Ramos (cell line): ENCODE data around the gene ZNF446.
"Not testable (repeated sequence)": the region's sequence is repeated elsewhere in the genome, so short reads cannot be mapped to it uniquely, and the experiment has no call there.

Source experiments
- in situ Hi-C: fragments of 300-500 bp; cut with MboI; formaldehyde crosslinking; loops from one replicate; pipeline ENCODE4 v1.14.3; 2022; ENCODE audit warnings: low sequenced_read_pairs; ENCODE audit not compliant: unreplicated experiment

The ZNF446 gene

DNA sequence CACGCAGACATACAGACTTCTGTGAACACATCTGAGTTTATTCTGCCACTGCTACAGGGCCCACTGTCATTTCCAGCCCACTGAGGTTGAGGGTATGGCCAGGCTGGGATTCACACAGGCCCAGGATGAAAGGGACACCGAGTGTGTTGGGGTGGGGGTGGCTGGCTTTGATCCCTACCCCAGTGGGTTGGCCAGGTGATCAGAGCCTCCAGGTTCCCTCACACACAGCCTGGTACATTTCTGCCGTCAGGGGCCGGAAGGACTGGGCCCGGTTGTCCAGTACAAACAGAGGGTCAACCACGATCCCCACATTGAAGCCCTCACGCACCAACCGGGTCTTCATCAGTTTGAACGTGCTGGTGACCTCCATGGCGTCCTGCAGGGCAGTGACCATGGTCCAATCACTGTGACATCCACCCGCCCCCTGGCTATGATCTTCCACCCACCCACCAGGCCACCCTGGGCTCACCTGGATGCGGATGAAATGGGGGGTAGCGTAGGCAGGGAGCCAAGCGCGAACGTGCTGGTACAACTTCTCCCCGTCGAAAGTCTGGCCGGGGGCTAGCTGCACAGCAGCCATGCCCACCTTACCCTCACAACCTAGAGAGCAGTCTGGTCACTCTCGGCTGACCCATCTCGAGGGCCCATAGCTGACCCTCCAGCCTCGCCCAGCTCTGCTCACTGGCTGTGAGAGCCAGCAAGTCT is 22.3 kb downstream of the ZNF446 start:
- in situ Hi-C loops = no loop called here

DNA sequence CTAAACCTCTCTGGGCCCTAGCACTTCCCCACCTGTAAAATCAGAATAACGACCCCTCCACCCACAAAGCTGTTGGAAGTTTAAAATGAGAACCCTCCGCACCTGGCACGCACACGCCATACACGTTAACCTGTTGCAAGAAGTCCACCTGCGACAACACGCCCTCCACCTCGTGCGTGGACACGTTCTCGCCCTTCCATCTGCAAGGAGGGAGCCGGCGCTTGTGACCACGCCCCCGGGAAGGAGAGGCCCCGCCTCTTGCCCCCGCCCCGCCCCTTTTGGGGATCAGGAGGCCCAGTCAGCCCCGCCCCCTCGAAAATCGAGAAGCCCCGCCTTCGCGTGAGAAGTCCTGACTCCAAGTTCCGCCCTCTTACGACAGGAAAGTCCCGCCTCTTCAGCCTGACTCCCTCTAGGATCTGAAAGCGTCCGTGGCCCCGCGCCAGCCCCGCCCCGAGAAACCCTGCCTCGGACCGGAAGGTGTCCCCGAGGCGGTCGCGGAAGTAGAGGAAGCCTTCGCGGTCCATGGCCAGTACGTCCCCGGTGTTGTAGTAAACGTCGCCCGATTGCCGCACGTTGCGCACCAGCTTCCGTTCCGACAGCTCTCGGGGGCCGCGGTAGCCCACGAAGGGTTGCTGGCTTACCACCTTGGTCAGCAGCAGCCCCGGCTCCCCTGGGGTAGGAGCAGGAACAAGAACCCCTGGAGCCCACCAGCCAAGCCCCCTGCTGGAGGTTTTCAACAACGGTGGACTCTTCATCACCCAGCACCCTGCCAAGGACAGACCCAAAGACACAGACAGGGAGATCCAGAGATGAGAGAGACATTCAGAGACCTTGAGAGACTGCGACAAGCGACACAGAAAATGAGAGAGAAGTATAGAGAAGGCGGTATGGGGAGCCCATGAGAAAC is 23.1 kb downstream of the ZNF446 start:
- in situ Hi-C loops = no loop called here

DNA sequence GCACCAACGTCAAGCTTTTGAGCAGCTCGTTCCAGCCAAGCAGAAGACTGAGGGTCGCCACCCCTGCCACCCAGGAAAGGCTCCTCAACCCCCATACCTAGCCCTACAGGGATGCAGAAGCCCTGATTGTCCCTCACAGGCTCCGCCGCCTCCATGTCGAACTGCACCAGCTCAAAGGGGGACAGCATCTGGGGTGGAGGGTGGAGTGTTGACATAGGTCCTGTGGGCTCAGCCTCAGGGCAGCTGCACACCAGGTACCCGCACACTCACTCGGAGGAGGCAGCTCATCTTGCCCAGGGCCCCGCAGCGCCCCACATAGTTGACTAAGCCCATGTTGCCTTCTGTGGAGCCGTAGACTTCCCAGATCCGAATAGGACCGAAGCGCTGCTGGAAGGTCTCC is 24.1 kb downstream of the ZNF446 start:
- in situ Hi-C loops = no loop called here

DNA sequence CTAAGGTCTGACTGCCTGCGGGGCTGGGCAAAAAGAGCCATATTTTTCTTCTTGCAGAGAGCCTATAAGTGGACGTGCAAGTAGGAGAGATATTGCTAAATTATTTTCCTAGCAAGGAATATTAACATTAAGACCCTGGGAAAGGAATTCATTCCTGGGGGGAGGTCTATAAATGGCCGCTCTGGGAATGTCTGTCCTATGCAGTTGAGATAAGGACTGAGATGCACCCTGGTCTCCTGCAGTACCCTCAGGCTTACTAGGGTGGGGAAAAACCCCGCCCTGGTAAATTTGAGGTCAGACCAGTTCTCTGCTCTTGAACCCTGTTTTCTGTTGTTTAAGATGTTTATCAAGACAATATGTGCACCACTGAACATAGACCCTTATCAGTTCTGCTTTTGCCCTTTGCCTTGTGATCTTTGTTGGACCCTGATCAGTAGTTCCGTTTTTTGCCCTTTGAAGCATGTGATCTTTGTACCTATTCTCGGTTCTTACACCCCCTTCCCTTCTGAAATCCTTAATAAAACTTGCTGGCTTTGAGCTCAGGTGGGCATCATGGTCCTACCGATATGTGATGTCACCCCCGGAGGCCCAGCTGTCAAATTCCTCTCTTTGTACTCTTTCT is 31.6 kb downstream of the ZNF446 start:
- in situ Hi-C loops = not testable (repeated sequence)

DNA sequence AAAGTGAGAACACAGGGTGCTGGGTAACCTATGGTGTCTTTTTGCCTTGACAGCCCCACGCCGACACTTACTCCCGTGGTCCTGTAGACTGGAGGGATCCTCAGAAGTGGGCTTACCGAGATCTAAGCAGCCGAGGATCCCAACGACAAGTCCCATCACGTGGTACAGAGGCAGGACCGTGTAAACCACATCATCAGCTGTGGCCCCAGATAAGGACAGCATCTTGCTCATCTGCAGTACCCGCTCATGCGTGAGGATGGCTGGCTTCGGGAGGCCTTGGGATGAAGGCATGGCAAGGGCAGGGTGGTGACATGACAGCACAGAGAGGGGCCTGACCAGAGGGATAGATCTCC is 33.6 kb downstream of the ZNF446 start:
- in situ Hi-C loops = no loop called here

DNA sequence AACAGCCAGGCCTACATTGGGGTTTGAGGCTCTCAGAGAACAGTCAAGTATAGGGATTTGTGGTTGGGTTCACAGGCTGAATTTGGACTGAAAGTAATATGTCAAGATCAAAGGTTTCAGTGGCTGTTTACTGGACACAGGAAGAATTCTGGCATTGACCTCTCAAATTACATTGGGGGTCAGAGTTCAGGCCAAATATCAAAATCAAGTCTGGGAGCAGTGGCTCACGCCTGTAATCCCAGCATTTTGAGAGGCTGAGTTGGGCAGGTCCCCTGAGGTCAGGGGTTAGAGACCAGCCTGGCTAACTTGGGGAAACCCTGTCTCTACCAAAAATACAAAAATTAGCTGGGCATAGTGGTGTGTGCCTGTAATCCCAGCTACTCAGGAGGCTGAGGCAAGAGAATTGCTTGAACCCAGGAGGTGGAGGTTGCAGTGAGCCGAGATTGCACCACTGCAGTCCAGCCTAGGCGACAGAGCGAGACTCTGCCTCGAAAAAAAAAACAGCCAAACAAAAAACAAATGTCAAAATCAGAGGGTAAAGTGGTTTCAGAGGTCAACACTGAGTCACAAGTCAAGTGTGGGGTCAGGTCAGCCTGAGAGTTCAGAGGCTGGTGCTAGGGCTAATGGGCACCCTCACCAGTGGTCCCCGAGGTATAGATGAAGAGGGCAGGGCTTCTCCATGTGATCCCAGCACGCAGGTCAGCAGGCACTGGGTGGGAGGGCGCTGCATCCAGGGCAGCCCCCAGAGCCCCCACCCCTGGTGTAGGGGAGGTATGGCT is 34.1 kb downstream of the ZNF446 start:
- in situ Hi-C loops = no loop called here

DNA sequence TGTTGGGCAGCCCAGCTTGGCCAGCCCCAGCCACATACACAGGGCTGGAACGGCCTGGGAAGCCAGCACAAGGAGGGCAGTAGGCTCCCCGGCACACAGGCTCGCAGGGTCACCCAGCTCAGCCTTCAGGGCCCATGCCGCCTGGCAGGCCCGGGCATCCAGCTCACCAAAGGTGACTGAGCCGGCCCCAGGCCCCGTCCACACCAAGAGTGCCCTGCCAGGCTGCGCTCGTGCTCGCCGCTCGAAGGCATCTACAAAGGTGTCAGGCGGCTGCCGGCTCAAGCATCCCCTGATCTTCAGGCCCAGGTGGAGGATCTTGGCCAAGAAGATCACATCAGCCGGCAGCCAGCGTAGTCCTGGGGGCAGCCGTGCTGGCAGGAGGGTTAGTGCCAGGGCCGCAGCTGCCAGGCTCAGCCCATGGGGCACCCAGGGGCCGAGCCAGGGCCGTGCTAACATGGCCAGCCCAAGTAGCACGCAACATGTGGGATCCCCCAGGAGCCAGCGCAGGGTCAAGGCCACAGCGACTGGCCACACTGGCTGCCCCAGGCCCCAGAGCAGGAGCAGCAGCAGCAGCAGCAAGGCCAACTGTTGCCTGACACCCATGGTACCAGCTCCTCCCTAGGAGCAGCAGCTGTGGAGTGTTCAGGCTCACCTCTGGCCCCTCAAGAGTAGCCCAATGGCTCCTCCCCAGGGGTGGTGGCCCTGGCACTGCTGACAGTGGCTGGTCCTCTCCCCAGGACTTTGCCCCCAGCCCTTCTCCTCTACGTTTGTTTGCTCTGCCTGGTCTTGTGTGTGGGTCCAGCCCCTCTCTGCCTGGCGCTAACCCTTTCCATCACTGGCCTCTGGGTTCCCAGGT is 35.4 kb downstream of the ZNF446 start, which contains the start of gene SLC27A5:
TSS of gene SLC27A5 (minus strand) at position 640 of the 856 bp plus-strand sequence. CDS start at position 603, 37 bp downstream.
- in situ Hi-C loops = no loop called here

DNA sequence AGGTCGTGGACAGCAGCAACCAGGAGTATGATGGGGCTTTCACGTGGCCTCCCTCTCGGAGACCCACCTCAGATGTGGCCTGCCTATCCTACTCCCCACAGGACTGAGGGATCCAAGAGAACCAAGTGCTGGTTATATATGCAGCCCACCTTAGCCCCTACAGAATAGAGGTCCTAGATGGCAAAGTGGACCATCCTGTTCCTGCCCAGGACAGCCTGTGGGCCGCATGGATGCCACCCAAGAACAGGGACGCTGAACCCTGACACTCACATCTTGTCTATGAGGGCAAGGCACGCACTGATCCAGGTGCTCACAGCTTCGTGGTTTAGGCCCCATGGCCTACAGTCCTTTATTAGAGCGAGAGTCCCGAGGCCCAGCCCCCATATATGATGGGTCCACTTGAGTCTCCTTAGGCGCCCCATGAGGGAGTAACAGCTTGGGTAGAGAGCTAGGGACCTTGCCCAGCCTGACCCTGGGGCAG is 37.1 kb downstream of the ZNF446 start:
- in situ Hi-C loops = no loop called here

DNA sequence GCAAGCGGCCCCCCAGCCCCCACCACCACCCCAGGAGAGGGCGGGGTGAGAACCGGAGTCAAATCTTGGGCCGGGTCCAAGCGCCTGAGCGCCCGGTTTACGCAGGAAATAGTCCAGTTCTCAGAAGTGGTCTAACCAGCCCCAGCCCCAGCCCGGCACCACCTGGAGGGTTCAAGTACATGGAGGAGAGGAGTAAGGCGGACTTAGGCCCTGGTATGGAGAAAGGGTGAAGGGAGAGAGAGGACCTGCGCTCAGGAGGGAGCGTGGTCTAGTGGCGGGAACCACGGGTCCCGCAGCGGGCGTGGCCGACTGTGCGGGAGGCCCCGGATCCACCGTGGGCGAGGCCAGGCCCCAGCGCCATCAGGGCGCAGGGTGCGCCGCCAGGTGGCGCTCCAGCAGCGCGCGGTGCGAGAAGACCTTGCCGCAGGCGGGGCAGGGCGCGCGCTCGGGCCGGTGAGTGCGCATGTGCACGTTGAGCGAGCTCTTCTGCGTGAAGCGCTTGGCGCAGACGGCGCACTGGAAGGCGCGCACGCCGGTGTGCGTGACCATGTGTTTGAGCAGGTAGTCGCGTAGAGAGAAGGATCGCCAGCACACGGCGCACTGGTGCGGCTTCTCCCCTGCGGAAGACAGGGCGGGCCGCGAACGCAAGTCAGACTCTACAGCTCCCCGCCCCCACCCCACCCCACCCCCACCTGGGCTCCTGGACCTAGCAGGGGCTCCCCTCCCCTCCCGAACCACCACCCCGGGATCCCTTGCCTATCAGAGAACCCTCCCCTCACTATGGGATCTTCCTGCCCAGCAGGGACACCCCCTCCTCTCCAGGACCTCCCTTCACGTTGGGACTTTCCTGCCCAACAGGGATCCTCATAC is 37.8 kb downstream of the ZNF446 start:
- in situ Hi-C loops = no loop called here

DNA sequence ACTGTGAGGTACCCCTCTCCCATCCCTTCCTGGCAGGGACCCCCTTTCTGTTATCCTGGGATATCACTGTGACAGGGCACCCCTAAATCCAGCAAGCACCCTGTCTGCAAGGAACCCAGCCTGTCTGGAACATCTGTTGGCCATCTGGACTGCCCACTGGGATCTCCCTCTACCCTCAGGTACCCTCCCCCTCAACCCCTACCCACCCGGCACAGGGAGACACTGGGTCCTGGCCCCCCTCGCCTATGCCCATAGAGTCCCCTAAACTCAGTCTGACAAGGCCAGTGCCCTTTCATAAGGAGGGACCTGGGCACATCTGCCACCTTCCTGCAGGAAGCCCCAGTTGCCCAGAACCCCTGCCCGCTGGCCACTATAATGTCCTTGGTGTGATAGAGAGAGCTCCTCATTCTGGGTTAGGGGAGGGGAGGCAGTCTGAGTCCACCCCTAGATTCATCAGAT is 38.4 kb downstream of the ZNF446 start:
- in situ Hi-C loops = no loop called here

DNA sequence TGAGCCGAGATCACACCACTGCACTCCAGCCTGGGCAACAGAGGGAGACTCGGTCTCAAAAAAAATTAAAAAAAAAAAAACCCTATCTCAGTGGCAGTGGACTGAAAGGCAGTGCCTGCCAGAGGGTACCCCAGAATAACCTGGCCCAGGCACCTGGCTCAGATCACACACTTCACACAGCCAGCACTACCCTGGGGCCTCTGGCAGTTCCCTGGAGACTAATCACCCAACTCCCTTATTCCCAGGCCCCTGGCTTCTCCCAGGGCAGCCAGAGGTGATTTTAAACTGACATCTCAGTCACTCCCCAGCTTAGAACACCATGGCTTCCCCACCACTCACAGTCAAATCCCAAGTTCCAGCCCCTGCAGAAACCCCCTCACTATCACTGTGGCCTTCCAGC is 39.1 kb downstream of the ZNF446 start:
- in situ Hi-C loops = no loop called here

DNA sequence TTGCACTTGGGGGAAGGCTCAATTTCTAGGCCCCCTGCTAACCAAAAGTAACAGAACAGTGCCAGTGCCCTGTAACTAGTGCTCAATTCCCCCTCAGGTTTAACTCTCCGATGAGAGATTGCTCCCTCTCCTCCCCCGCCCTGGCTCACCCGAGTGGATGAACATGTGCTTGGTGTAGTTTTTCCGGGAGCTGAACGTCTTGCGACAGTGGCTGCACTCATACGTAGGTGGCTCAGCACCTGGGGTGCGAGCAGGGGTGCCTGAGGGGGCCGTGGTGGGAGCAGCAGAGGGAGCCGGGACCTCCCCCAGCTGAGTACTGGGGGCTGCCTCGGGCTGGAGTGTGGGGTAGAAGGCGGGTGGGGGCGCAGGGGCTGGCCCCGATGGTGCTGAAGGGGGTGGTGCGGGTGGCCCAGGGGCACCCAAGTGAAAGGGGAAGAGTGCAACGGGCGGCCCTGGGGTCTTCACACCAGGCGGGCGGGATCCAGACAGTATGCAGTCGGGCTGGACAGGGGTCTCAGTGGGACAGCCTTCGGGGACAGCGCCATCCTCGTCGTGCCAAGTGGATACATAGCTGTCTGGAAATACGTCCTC is 40.2 kb downstream of the ZNF446 start:
- in situ Hi-C loops = no loop called here

DNA sequence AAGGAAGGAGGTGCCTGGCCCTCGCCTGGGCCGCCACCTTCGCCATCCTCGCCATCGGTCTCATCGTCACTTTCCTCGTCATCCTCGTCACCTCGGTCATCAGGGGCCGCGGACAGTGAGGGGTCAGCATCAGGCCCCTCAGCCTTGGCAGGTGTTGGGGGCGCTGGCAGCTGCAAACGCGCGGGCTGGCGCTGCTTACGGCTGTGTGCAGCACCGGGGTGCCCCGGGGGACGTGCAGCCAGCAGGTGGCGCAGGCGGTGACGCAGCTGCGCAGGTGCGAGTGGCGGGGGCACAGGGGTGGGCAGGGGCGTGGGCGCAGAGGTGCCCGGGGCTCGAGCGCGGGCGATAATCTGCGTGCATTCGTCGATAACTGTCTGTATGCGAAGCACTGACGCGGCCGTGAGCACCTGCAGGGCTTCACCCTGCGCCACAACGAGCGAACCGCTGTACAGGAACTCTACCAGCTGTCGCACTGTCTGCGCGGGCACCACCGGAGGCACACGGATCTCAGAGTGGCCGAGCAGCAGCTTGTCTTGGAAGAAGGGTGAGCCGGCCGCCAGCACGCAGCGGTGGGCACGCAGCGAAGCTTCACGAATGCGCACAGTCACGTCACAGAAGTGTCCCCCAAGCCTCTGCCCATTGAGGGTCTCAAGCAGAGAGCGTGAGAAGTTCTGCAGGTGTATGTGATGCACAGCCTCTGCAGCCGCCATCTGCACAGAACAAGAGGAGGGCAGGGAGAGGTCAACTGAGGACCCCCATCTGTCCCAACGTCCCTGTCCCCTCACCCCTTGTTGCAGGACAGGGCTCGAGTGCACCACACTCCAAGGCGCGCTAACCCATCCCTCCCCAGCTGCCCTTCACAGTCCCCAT is 41.0 kb downstream of the ZNF446 start:
- in situ Hi-C loops = no loop called here

DNA sequence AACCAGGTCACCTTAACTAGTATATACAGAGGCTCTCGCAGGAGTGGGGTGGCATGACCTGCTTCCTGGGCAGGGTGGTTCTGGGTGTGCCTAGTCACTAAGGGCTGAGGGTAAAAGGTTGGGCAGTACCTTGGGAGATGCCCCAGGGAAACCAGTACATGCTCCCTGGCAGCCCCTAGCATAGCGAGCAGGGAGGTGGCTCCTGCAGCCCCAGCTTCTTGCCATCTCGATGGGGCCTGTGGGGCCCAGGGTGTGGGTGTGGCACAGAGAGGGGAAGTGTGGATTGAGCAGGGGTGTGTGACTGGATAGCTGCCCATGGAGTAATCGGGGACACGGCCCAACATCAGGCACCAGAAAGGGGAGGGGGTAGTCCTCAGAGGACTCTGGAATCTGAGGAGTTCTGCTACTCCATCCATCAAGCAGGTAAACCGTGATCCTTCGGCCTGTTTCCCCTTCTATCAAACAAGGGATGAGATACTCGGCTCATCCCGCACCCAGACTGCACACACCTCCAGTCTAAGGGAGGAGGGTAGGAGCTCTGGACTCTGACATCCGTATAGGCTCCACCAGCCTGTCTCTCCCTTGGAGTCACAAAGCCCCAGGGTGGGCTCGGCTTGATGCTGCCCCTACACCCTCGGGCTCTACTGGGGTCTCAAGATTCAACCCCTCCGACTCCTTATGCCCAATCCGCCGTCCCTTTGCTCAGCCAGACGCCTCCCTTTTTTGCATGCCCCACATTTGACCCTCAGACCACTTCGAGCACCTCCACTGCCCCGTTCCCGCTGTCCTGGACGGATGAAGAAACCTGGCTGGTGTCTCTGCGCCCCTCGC is 42.3 kb downstream of the ZNF446 start:
- in situ Hi-C loops = no loop called here

DNA sequence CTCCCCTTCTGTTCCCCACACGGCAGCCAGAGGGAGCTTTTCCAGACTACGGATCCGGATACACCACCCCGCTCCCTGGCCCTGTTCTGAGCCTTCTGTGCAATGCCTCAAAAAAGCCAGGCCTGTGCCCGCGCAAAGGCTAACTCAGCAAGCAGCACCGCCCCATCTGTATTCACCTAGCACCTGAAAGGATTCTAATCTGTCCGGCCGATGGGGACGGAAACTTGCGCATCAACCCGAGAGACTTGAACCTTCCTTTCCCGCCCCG is 42.9 kb downstream of the ZNF446 start:
- in situ Hi-C loops = no loop called here
